SK-N-SH treated with all-trans-retinoic acid at 6 μM for 48 hours (cell line): ENCODE results near the gene SCN8A.

ENCODE experiments used
- ARNTL ChIP-seq: fragments of 450-650 bp; formaldehyde crosslinking; IDR thresholded peaks from 2 replicates; pipeline ENCODE4 v1.5.0; 2020; ENCODE audit warnings: low read depth, mild to moderate bottlenecking, moderate library complexity, borderline replicate concordance
- BACH2 ChIP-seq: fragments of 250-450 bp; sonication (Bioruptor Pico); IDR thresholded peaks from 2 replicates; pipeline ENCODE4 v1.9.0; 2021; ENCODE audit warnings: mild to moderate bottlenecking, borderline replicate concordance
- OSR1 ChIP-seq: fragments of 250-450 bp; sonication (Bioruptor Pico); IDR thresholded peaks from 2 replicates; pipeline ENCODE4 v1.8.0; 2022; ENCODE audit warnings: moderate library complexity, mild to moderate bottlenecking, inconsistent platforms
- PATZ1 ChIP-seq: fragments of 250-450 bp; sonication (Bioruptor Pico); IDR thresholded peaks from 2 replicates; pipeline ENCODE4 v1.8.0; 2020; ENCODE audit warnings: mild to moderate bottlenecking, moderate library complexity, borderline replicate concordance
- POU6F1 ChIP-seq: fragments of 250-450 bp; sonication (Bioruptor Pico); IDR thresholded peaks from 2 replicates; pipeline ENCODE4 v1.8.0; 2021; ENCODE audit warnings: low read depth, mild to moderate bottlenecking, moderate library complexity, borderline replicate concordance
- PPARA ChIP-seq: fragments of 250-450 bp; sonication (Bioruptor Pico); IDR thresholded peaks from 2 replicates; pipeline ENCODE4 v1.5.0; 2020; ENCODE audit warnings: mild to moderate bottlenecking, borderline replicate concordance
- SNAI2 ChIP-seq: fragments of 250-450 bp; sonication (Bioruptor Pico); IDR thresholded peaks from 2 replicates; pipeline ENCODE4 v1.5.0; 2020; ENCODE audit warnings: mild to moderate bottlenecking, moderate library complexity
- ZFP3 ChIP-seq: fragments of 250-450 bp; sonication (Bioruptor Pico); IDR thresholded peaks from 2 replicates; pipeline ENCODE4 v1.5.0; 2020; ENCODE audit warnings: mild to moderate bottlenecking, moderate library complexity
- ZNF565 ChIP-seq: fragments of 450-650 bp; formaldehyde crosslinking; conservative IDR thresholded peaks from 2 replicates; pipeline ENCODE4 v1.5.0; 2020; ENCODE audit warnings: low read depth, mild to moderate bottlenecking, moderate library complexity
- ZNF70 ChIP-seq: fragments of 450-650 bp; formaldehyde crosslinking; IDR thresholded peaks from 2 replicates; pipeline ENCODE4 v1.5.0; 2020; ENCODE audit warnings: mild to moderate bottlenecking, moderate library complexity
- TF ChIP-seq, protein P1 (sequence below): fragments of 250-450 bp; sonication (Bioruptor Pico); IDR thresholded peaks from 2 replicates; pipeline ENCODE4 v1.5.1; 2020; ENCODE audit warnings: low read depth, mild to moderate bottlenecking, moderate library complexity
- TF ChIP-seq, protein P2 (sequence below): fragments of 250-450 bp; sonication (Bioruptor Pico); IDR thresholded peaks from 2 replicates; pipeline ENCODE4 v1.5.1; 2021; ENCODE audit warnings: mild to moderate bottlenecking, moderate library complexity

- no peak for TF ChIP-seq BACH2 (CRISPR knock-in tag)
- no peak for TF ChIP-seq ARNTL (CRISPR knock-in tag)
- no peak for TF ChIP-seq POU6F1
- TF ChIP-seq SNAI2 (CRISPR knock-in tag) = no peak
- TF ChIP-seq ZFP3 (CRISPR knock-in tag) = no peak
- TF ChIP-seq, protein P1, sequence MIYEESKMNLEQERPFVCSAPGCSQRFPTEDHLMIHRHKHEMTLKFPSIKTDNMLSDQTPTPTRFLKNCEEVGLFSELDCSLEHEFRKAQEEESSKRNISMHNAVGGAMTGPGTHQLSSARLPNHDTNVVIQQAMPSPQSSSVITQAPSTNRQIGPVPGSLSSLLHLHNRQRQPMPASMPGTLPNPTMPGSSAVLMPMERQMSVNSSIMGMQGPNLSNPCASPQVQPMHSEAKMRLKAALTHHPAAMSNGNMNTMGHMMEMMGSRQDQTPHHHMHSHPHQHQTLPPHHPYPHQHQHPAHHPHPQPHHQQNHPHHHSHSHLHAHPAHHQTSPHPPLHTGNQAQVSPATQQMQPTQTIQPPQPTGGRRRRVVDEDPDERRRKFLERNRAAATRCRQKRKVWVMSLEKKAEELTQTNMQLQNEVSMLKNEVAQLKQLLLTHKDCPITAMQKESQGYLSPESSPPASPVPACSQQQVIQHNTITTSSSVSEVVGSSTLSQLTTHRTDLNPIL (CRISPR knock-in tag) = no peak
- no peak for TF ChIP-seq PPARA (CRISPR knock-in tag)
- TF ChIP-seq ZNF565 (CRISPR knock-in tag) = no peak
- no peak for TF ChIP-seq PATZ1 (CRISPR knock-in tag)
- TF ChIP-seq ZNF70 (CRISPR knock-in tag) = no peak
- TF ChIP-seq, protein P2, sequence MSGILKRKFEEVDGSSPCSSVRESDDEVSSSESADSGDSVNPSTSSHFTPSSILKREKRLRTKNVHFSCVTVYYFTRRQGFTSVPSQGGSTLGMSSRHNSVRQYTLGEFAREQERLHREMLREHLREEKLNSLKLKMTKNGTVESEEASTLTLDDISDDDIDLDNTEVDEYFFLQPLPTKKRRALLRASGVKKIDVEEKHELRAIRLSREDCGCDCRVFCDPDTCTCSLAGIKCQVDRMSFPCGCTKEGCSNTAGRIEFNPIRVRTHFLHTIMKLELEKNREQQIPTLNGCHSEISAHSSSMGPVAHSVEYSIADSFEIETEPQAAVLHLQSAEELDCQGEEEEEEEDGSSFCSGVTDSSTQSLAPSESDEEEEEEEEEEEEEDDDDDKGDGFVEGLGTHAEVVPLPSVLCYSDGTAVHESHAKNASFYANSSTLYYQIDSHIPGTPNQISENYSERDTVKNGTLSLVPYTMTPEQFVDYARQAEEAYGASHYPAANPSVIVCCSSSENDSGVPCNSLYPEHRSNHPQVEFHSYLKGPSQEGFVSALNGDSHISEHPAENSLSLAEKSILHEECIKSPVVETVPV = no peak
- no peak for TF ChIP-seq OSR1 (CRISPR knock-in tag)
Observed at GRCh38 chr12:51759175-51759574, 168.1 kb downstream of the SCN8A start.
